Mesendoderm (in vitro differentiated cells): Measurements from ENCODE around the gene C1GALT1.
"Not testable (repeated sequence)": the region's sequence is repeated elsewhere in the genome, so short reads cannot be mapped to it uniquely, and the experiment has no call there.

Experiments used
- DNase-seq: peaks from one replicate; pipeline ENCODE4 v3.0.0; 2013
- H2AK5ac ChIP-seq: 2 replicates; pipeline ENCODE4 v1.6.1; 2013; ENCODE audit warnings: low read length, inconsistent platforms
- H2BK120ac ChIP-seq: 2 replicates; pipeline ENCODE4 v1.6.1; 2013; ENCODE audit warnings: low read depth, mild to moderate bottlenecking, low read length, moderate library complexity, mixed read lengths
- H2BK15ac ChIP-seq: replicated peaks from 2 replicates; pipeline ENCODE4 v1.6.1; 2013; ENCODE audit warnings: low read depth, mild to moderate bottlenecking, moderate library complexity
- H2BK5ac ChIP-seq: 2 replicates; pipeline ENCODE4 v1.6.1; 2013; ENCODE audit warnings: low read length, inconsistent platforms
- H3K18ac ChIP-seq: 2 replicates; pipeline ENCODE4 v1.6.1; 2013; ENCODE audit warnings: mild to moderate bottlenecking, low read length, mixed read lengths
- H3K23ac ChIP-seq: one replicate; pipeline ENCODE4 v1.6.1; 2013; ENCODE audit warnings: low read length
- H3K27ac ChIP-seq: 2 replicates; pipeline ENCODE4 v1.5.1; 2013; ENCODE audit warnings: low read depth, mild to moderate bottlenecking, inconsistent platforms, low read length, moderate library complexity
- H3K27me3 ChIP-seq: 2 replicates; pipeline ENCODE4 v1.6.1; 2013; ENCODE audit warnings: low read length, control low read depth, mild to moderate bottlenecking, inconsistent platforms; ENCODE audit not compliant: insufficient read depth, poor library complexity
- H3K36me3 ChIP-seq: 2 replicates; pipeline ENCODE4 v1.6.1; 2013; ENCODE audit warnings: low read length, inconsistent platforms; ENCODE audit not compliant: control insufficient read depth, insufficient read depth
- H3K4ac ChIP-seq: one replicate; pipeline ENCODE4 v1.6.1; 2013; ENCODE audit warnings: low read depth, mild to moderate bottlenecking, low read length, moderate library complexity
- H3K4me1 ChIP-seq: 2 replicates; pipeline ENCODE4 v1.6.1; 2013; ENCODE audit warnings: low read depth, low read length, inconsistent platforms; ENCODE audit not compliant: control insufficient read depth
- H3K4me2 ChIP-seq: 2 replicates; pipeline ENCODE4 v1.6.1; 2013; ENCODE audit warnings: low read length
- H3K4me3 ChIP-seq: 2 replicates; pipeline ENCODE4 v1.5.1; 2013; ENCODE audit warnings: mild to moderate bottlenecking, low read length
- H3K56ac ChIP-seq: one replicate; pipeline ENCODE4 v1.6.1; 2013; ENCODE audit warnings: low read length
- H3K79me1 ChIP-seq: 2 replicates; pipeline ENCODE4 v1.6.1; 2013; ENCODE audit warnings: low read length, inconsistent platforms
- H3K79me2 ChIP-seq: 2 replicates; pipeline ENCODE4 v1.6.1; 2013; ENCODE audit warnings: mild to moderate bottlenecking, low read length; ENCODE audit not compliant: control insufficient read depth, insufficient read depth
- H3K9ac ChIP-seq: 2 replicates; pipeline ENCODE4 v1.6.1; 2013; ENCODE audit warnings: low read length, inconsistent platforms
- H4K5ac ChIP-seq: one replicate; pipeline ENCODE4 v1.6.1; 2013; ENCODE audit warnings: low read length
- H4K8ac ChIP-seq: one replicate; pipeline ENCODE4 v1.6.1; 2013; ENCODE audit warnings: low read depth, mild to moderate bottlenecking, control low read depth, low read length, moderate library complexity
- WGBS: extraction: QIAGEN DNeasy Blood & Tissue Kit; methylation state at CpG from one replicate; pipeline ENCODE4 v1.1.7; 2013; ENCODE audit warnings: low lambda C conversion rate, missing lambda C conversion rate; ENCODE audit not compliant: insufficient coverage; ENCODE audit errors: extremely low coverage; 5-methylcytosine and 5-hydroxymethylcytosine counted together

The C1GALT1 gene

DNA sequence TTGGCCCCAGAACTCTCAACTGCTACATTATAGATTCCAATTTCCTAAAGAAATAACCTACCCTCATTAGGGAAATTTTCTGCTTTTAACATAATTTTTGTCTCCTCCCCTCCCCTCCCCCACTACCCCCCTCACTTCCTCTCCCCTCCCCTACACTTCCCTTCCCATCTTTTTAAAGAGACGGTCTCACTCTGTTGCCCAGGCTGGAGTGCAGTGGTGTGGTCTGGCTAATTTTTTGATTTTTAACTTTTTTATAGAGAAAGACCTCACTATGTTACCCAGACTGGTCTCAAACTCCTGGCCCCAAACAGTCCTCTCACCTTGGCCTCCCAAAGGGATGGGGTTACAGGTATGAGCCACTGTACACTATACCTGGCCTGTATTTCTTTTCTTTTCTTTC is 30.5 kb upstream of the C1GALT1 start:
- no peaks in the 10 kb centered on the region for H3K79me2 ChIP-seq
- no peak overlapping the region for H3K9ac ChIP-seq
- WGBS, result no CpG with 5 or more reads among the region's 1 CpG
- H3K27me3 ChIP-seq, result no peaks in the 10 kb centered on the region
- H2BK120ac ChIP-seq, result no peak overlapping the region
- no peak overlapping the region for H3K4me3 ChIP-seq
- no peaks in the 10 kb centered on the region for H3K79me1 ChIP-seq
- no peak overlapping the region for H3K4me2 ChIP-seq
- H3K4me1 ChIP-seq, result no peaks in the 10 kb centered on the region
- H3K18ac ChIP-seq, result peak overlapping the region; percentile 39
- H2AK5ac ChIP-seq, result no peak overlapping the region
- H2BK15ac ChIP-seq, result no peak overlapping the region
- H3K4ac ChIP-seq, result no peak overlapping the region
- H4K8ac ChIP-seq, result no peak overlapping the region
- H3K23ac ChIP-seq, result no peak overlapping the region
- H4K5ac ChIP-seq, result no peak overlapping the region
- H3K56ac ChIP-seq, result no peak overlapping the region
- no peak for DNase-seq
- H3K36me3 ChIP-seq, result no peaks in the 10 kb centered on the region
- H2BK5ac ChIP-seq, result no peak overlapping the region
- no peak overlapping the region for H3K27ac ChIP-seq

DNA sequence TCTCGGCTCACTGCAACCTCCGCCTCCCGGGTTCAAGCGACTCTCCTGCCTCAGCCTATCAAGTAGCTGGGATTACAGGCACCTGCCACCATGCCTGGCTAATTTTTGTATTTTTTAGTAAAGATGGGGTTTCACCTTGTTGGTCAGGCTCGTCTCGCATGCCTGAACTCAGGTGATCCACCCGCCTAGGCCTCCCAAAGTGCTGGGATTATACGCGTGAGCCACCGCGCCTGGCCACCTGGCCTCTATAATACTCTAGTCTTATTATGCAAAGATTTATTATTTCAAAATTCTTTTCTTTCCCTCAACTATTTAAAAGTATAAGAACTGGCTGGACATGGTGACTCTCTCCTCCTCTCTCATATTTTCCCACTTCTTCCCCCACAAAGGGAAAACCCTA is 30.0 kb upstream of the C1GALT1 start:
- no peaks in the 10 kb centered on the region for H3K36me3 ChIP-seq
- H3K79me1 ChIP-seq, result no peaks in the 10 kb centered on the region
- no peak overlapping the region for H2BK15ac ChIP-seq
- no peak overlapping the region for H2BK5ac ChIP-seq
- no CpG with 5 or more reads among the region's 11 CpGs for WGBS
- H3K4me2 ChIP-seq, result no peak overlapping the region
- no peak overlapping the region for H3K9ac ChIP-seq
- H3K56ac ChIP-seq, result no peak overlapping the region
- H4K5ac ChIP-seq, result no peak overlapping the region
- H3K4ac ChIP-seq, result no peak overlapping the region
- no peaks in the 10 kb centered on the region for H3K4me1 ChIP-seq
- no peaks in the 10 kb centered on the region for H3K27me3 ChIP-seq
- H3K23ac ChIP-seq, result no peak overlapping the region
- DNase-seq, result no peak
- no peak overlapping the region for H3K4me3 ChIP-seq
- H3K79me2 ChIP-seq, result no peaks in the 10 kb centered on the region
- H2BK120ac ChIP-seq, result no peak overlapping the region
- no peak overlapping the region for H3K27ac ChIP-seq
- H4K8ac ChIP-seq, result no peak overlapping the region
- H2AK5ac ChIP-seq, result no peak overlapping the region
- H3K18ac ChIP-seq, result no peak overlapping the region

DNA sequence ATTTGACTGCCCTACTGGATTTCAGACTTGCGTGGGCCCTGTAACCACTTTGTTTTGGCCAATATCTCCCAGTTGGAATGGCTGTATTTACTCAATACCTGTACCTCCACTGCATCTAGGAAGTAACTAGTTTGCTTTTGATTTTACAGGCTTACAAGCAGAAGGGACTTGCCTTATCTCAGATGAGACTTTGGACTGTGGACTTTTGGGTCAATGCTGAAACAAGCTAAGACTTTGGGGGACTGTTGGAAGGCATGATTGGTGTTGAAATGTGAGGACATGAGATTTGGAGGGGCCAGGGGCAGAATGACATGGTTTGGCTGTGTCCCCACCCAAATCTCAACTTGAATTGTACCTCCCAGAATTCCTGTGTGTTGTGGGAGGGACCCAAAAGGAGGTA is 28.0 kb upstream of the C1GALT1 start:
- not testable (repeated sequence) for H3K27ac ChIP-seq, H4K5ac ChIP-seq, H3K36me3 ChIP-seq, H3K4ac ChIP-seq, H3K18ac ChIP-seq, H2BK15ac ChIP-seq, H4K8ac ChIP-seq, H3K9ac ChIP-seq, H3K4me3 ChIP-seq, H3K56ac ChIP-seq, H3K23ac ChIP-seq, DNase-seq, H3K4me1 ChIP-seq, H3K79me2 ChIP-seq, H2BK120ac ChIP-seq, H2BK5ac ChIP-seq, H3K79me1 ChIP-seq, H3K4me2 ChIP-seq, H2AK5ac ChIP-seq, H3K27me3 ChIP-seq
- WGBS, result no CpG with 5 or more reads among the region's 1 CpG

DNA sequence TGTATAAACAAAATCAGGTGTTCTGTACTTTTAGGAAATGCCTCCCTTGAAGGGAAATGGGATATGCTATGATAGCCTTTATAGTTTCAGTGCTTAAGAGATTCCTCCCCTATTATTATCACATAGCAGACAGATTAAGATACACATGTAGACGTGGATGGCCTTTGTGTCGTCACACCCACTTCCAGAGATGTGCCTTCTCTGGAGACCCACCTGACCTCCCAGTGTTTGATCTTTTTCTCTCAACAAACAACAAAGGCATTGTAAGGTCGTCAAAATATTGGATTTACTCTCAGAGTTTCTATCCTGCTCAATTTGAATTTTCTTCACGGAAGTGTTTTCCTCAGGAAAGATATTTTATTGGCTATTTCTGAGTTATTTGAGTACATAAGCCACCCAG is 25.7 kb upstream of the C1GALT1 start:
- DNase-seq, result no peak
- no peak overlapping the region for H3K9ac ChIP-seq
- no peaks in the 10 kb centered on the region for H3K4me1 ChIP-seq
- no peak overlapping the region for H3K4ac ChIP-seq
- no peak overlapping the region for H2BK5ac ChIP-seq
- H4K5ac ChIP-seq, result no peak overlapping the region
- no peak overlapping the region for H2AK5ac ChIP-seq
- no peak overlapping the region for H3K27ac ChIP-seq
- no peaks in the 10 kb centered on the region for H3K79me2 ChIP-seq
- no peaks in the 10 kb centered on the region for H3K79me1 ChIP-seq
- no peaks in the 10 kb centered on the region for H3K27me3 ChIP-seq
- H3K18ac ChIP-seq, result no peak overlapping the region
- no peak overlapping the region for H2BK15ac ChIP-seq
- no peak overlapping the region for H2BK120ac ChIP-seq
- no peak overlapping the region for H3K56ac ChIP-seq
- H3K4me2 ChIP-seq, result no peak overlapping the region
- H3K4me3 ChIP-seq, result no peak overlapping the region
- no peaks in the 10 kb centered on the region for H3K36me3 ChIP-seq
- H4K8ac ChIP-seq, result no peak overlapping the region
- H3K23ac ChIP-seq, result no peak overlapping the region
- WGBS, result no CpG with 5 or more reads among the region's 4 CpGs

DNA sequence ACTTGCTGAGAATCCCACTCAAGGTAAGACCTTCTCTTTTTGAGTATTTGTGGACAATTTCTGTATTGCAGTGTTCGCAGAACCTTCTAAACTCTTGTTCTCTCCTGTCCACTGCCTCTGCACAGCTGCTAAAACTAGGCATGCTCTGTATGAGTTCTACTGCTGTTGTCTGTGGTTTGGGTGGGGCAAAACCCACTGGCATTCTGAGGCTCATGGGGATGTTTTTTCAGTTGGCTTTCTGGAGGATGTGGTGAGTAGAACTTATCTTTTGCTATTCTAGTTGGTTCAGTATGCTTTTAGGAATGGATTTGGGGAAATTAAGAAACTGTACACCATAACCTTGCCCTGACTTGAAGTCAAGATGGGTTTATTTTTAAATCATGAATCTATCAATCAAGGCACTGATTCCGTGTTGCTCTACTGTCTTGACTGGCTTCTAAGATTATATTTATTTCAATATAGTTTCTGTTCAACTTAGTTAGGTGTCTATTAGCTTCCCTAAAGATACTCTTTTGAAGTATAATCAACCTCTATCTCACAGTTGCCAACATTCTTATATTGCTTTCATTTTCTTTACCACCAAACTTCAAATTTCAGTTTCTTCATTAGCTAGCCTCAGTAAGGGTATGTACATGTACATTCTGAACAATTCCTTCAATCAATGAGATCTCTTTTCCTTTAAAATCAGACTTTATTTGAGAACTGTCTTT is 25.0 kb upstream of the C1GALT1 start:
- no peak overlapping the region for H3K56ac ChIP-seq
- H3K4me1 ChIP-seq, result no peaks in the 10 kb centered on the region
- H3K79me2 ChIP-seq, result no peaks in the 10 kb centered on the region
- no peak overlapping the region for H3K27ac ChIP-seq
- no peak overlapping the region for H4K5ac ChIP-seq
- no CpG with 5 or more reads among the region's 2 CpGs for WGBS
- no peak for DNase-seq
- no peak overlapping the region for H2BK120ac ChIP-seq
- no peaks in the 10 kb centered on the region for H3K27me3 ChIP-seq
- no peak overlapping the region for H2BK5ac ChIP-seq
- no peak overlapping the region for H4K8ac ChIP-seq
- no peak overlapping the region for H3K9ac ChIP-seq
- no peak overlapping the region for H3K4me3 ChIP-seq
- H3K79me1 ChIP-seq, result no peaks in the 10 kb centered on the region
- no peak overlapping the region for H2AK5ac ChIP-seq
- no peak overlapping the region for H3K4ac ChIP-seq
- no peak overlapping the region for H3K4me2 ChIP-seq
- no peak overlapping the region for H3K18ac ChIP-seq
- H3K36me3 ChIP-seq, result no peaks in the 10 kb centered on the region
- no peak overlapping the region for H3K23ac ChIP-seq
- H2BK15ac ChIP-seq, result no peak overlapping the region

DNA sequence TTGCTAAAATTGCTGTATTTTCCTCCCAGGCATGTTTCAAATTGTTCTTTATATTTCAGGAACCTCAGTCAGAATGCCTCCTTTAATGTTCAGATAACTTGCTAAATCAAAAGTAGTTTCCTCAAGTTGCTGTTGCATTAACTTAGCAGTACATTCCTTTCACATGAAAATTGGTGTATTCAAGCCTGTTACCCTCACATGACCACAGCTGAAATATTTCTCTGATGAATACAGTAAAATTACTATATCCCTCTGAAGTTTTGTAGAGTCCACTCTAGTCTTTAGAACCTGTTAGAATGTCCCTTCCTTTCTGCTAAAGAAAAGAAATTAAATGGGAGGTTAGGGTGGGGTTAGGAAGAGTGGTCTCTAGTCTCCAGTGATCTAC is 24.5 kb upstream of the C1GALT1 start:
- H3K36me3 ChIP-seq, result no peaks in the 10 kb centered on the region
- no peak overlapping the region for H3K4me3 ChIP-seq
- no peak overlapping the region for H3K4ac ChIP-seq
- H3K27ac ChIP-seq, result no peak overlapping the region
- no peaks in the 10 kb centered on the region for H3K27me3 ChIP-seq
- no peak overlapping the region for H3K9ac ChIP-seq
- H2BK120ac ChIP-seq, result no peak overlapping the region
- no peak overlapping the region for H2AK5ac ChIP-seq
- no peaks in the 10 kb centered on the region for H3K4me1 ChIP-seq
- H2BK15ac ChIP-seq, result no peak overlapping the region
- H2BK5ac ChIP-seq, result no peak overlapping the region
- no peaks in the 10 kb centered on the region for H3K79me1 ChIP-seq
- no peak overlapping the region for H4K5ac ChIP-seq
- H3K79me2 ChIP-seq, result no peaks in the 10 kb centered on the region
- no peak overlapping the region for H3K23ac ChIP-seq
- H3K56ac ChIP-seq, result no peak overlapping the region
- no peak overlapping the region for H3K4me2 ChIP-seq
- no peak for DNase-seq
- no peak overlapping the region for H3K18ac ChIP-seq
- no peak overlapping the region for H4K8ac ChIP-seq
